ENCODE results near the gene IQUB. TPM values are rescaled to one million over a fixed set of nuclear protein-coding genes. Genes with fewer than 3 reads are reported as not detected.

The IQUB gene
- total RNA-seq, 1 donor from 2014 or later = 3.2 TPM

DNA sequence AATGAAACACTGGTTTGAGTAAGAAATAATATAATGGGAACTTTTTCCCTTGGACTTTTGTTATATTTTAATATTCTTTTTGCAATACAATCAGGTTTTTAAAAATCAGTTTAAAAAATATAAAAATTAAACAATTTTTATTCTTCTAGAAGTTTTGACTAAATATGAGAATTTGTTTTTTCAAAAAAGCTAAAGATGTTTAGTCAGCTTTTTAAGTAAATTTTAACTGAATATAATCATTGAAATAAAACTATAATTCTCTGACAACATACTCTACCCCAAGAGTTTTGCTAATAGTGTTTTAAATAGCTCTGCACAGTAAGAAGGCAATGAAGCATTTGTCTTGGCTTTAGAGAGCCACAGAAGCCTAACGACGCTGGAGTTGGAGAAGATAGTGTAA is 70.5 kb downstream of the IQUB start:
- no peaks in the 10 kb centered on the region for H3K9me3 ChIP-seq
- no peaks in the 10 kb centered on the region for H3K4me1 ChIP-seq
- no peaks in the 10 kb centered on the region for H3K27me3 ChIP-seq (ENCODE audit: low read depth)
- intact Hi-C loops (cut with DNase I) = no loop called here
- no peak for TF ChIP-seq CTCF (IDR thresholded peaks at IDR 0.05)
- no peak for DNase-seq
- H3K4me3 ChIP-seq = no peak overlapping the region
- H3K27ac ChIP-seq = no peak overlapping the region
- H3K36me3 ChIP-seq = no peaks in the 10 kb centered on the region
- ATAC-seq = no peak

- H3K4me1 ChIP-seq = no peaks in the 10 kb centered on the region
- no peaks in the 10 kb centered on the region for H3K9me3 ChIP-seq
- H3K36me3 ChIP-seq = no peaks in the 10 kb centered on the region
- ATAC-seq (no peak), DNase-seq (no peak)
- no peak overlapping the region for H3K27ac ChIP-seq
- intact Hi-C loops (cut with DNase I) = no loop called here
- H3K27me3 ChIP-seq (ENCODE audit: low read depth) = no peaks in the 10 kb centered on the region
- H3K4me3 ChIP-seq = no peak overlapping the region
- no peak for TF ChIP-seq CTCF (IDR thresholded peaks at IDR 0.05)
Measured at GRCh38 chr7:123460616-123461015, 73.8 kb downstream of the IQUB start.

DNA sequence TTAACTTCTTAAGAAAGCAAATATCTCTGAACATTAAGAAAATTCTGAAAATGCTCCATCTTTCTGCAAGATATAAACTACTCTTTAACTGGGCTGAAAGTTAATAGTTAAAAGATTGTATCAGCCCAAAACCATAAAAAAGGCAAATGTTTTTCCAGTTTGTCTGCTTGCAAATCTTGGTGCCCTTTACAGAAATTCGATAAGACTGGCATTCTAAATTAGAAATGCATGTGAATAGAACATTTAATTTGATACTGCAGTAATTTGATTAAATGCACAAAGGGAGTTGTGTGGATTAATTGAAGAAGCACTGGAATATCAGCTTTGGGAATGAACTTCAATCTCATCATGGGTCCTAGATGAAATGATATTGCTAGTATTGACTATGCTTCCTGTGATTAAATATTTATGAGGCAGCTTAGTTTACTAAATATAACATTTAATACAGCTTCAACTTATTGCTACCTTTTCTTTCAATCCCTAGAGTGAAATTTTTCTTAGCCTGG is 78.4 kb downstream of the IQUB start:
- intact Hi-C loops (cut with DNase I) = no loop called here
- Histone ChIP-seq H3K27ac (no peak overlapping the region), H3K36me3 (no peaks in the 10 kb centered on the region), H3K4me1 (no peaks in the 10 kb centered on the region), H3K9me3 (no peaks in the 10 kb centered on the region), H3K27me3 (ENCODE audit: low read depth) (no peaks in the 10 kb centered on the region), H3K4me3 (no peak overlapping the region)
- no peak for ATAC-seq
- TF ChIP-seq CTCF (IDR thresholded peaks at IDR 0.05) = no peak
- DNase-seq = no peak

- no peak overlapping the region for H3K27ac ChIP-seq
- no peak overlapping the region for H3K4me3 ChIP-seq
- DNase-seq (no peak), ATAC-seq (no peak)
- TF ChIP-seq CTCF (IDR thresholded peaks at IDR 0.05) = no peak
- H3K4me1 ChIP-seq = no peaks in the 10 kb centered on the region
- no peaks in the 10 kb centered on the region for H3K9me3 ChIP-seq
- no peaks in the 10 kb centered on the region for H3K27me3 ChIP-seq (ENCODE audit: low read depth)
- intact Hi-C loops (cut with DNase I) = no loop called here
- H3K36me3 ChIP-seq = no peaks in the 10 kb centered on the region
Measured at GRCh38 chr7:123440101-123440548, 94.3 kb downstream of the IQUB start.

GRCh38 chr7:123439191-123439590 is 95.2 kb downstream of the IQUB start:
- ATAC-seq = no peak
- no peaks in the 10 kb centered on the region for H3K36me3 ChIP-seq
- no peak for DNase-seq
- no peak overlapping the region for H3K27ac ChIP-seq
- no peaks in the 10 kb centered on the region for H3K27me3 ChIP-seq (ENCODE audit: low read depth)
- H3K4me1 ChIP-seq = no peaks in the 10 kb centered on the region
- TF ChIP-seq CTCF (IDR thresholded peaks at IDR 0.05) = no peak
- intact Hi-C loops (cut with DNase I) = no loop called here
- no peaks in the 10 kb centered on the region for H3K9me3 ChIP-seq
- H3K4me3 ChIP-seq = no peak overlapping the region
